DOHH2 (cell line): Measurements from ENCODE around the gene USF1.

ENCODE experiments used
- H3F3A ChIP-seq: fragments of 200-600 bp; sonication (generic), shearing (Covaris generic); 2 replicates; pipeline ENCODE4 v1.6.0; 2016; ENCODE audit warnings: antibody characterized with exemption, mild to moderate bottlenecking; ENCODE audit not compliant: control insufficient read depth, insufficient read depth
- H3K27ac ChIP-seq: fragments of 200-600 bp; sonication (generic); 2 replicates; pipeline ENCODE4 v1.5.1; 2014; ENCODE audit warnings: low read depth, mild to moderate bottlenecking, low read length, moderate library complexity
- H3K27me3 ChIP-seq: fragments of 200-600 bp; sonication (generic); 2 replicates; pipeline ENCODE4 v1.6.1; 2014; ENCODE audit warnings: mild to moderate bottlenecking, low read length, mixed read lengths; ENCODE audit not compliant: control insufficient read depth
- H3K36me3 ChIP-seq: fragments of 200-600 bp; sonication (generic); 2 replicates; pipeline ENCODE4 v1.6.1; 2014; ENCODE audit warnings: mild to moderate bottlenecking, low read length, moderate library complexity, mixed read lengths; ENCODE audit not compliant: control insufficient read depth
- H3K4me1 ChIP-seq: fragments of 200-600 bp; sonication (generic); 2 replicates; pipeline ENCODE4 v1.6.1; 2014; ENCODE audit warnings: mild to moderate bottlenecking, low read length, mixed read lengths; ENCODE audit not compliant: control insufficient read depth
- H3K4me2 ChIP-seq: fragments of 200-600 bp; sonication (generic); 2 replicates; pipeline ENCODE4 v1.6.0; 2014; ENCODE audit warnings: mild to moderate bottlenecking, low read length, moderate library complexity
- H3K4me3 ChIP-seq: fragments of 200-600 bp; sonication (generic); 2 replicates; pipeline ENCODE4 v1.5.1; 2014; ENCODE audit warnings: mild to moderate bottlenecking, low read length, mixed read lengths
- H3K79me2 ChIP-seq: fragments of 200-600 bp; sonication (generic); 2 replicates; pipeline ENCODE4 v1.6.1; 2014; ENCODE audit warnings: mild to moderate bottlenecking, low read length, mixed read lengths; ENCODE audit not compliant: control insufficient read depth
- H3K9me2 ChIP-seq: fragments of 200-600 bp; sonication (generic); replicated peaks from 2 replicates; pipeline ENCODE4 v1.6.1; 2014; ENCODE audit warnings: mild to moderate bottlenecking, low read length, mixed read lengths; ENCODE audit not compliant: control insufficient read depth
- H3K9me3 ChIP-seq: fragments of 200-600 bp; sonication (generic); 2 replicates; pipeline ENCODE4 v1.6.1; 2014; ENCODE audit warnings: antibody characterized with exemption, low read length, mixed read lengths; ENCODE audit not compliant: control insufficient read depth, insufficient read depth
- H4K20me1 ChIP-seq: fragments of 200-600 bp; sonication (generic); 2 replicates; pipeline ENCODE4 v1.6.0; 2014; ENCODE audit warnings: low read depth, mild to moderate bottlenecking, antibody characterized with exemption, low read length, moderate library complexity; ENCODE audit not compliant: control insufficient read depth, insufficient read depth
- EZH2phosphoT487 ChIP-seq: fragments of 200-600 bp; sonication (generic); IDR thresholded peaks from 2 replicates; pipeline ENCODE4 v1.6.1; 2017; ENCODE audit warnings: borderline replicate concordance, mild to moderate bottlenecking, antibody characterized with exemption, low read length, moderate library complexity, mixed read lengths
- TF ChIP-seq, protein P1 (sequence below): fragments of 200-600 bp; sonication (generic); IDR thresholded peaks from one replicate; pipeline ENCODE4 v1.5.1; 2014; ENCODE audit warnings: antibody characterized with exemption, mild to moderate bottlenecking, low read depth, low read length; ENCODE audit not compliant: poor library complexity, severe bottlenecking

The USF1 gene

DNA sequence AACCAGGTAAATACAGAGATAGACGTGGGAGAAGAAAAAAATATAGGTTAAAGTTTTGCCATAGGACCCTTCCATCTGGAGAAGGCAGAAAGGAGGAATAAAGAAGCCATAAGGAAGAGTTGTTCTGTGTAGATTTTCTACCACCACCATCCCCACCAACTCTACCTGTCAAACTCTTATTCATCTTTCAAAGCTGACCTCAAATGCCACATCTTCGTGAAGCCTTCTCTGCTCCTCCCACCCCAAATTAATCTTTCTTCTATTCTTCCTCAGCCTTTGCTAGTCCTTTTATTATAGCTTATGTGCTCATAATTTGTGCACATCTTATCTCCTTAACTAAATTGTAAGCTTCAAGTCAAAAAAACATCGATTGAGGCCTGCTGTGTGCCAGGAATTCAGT, 44.8 kb upstream of the USF1 start:
- Histone ChIP-seq H3K9me2 (no peaks in the 10 kb centered on the region), H3K4me3 (no peak overlapping the region), H3K9me3 (no peaks in the 10 kb centered on the region), H3K36me3 (no peaks in the 10 kb centered on the region), H4K20me1 (no peaks in the 10 kb centered on the region), H3K79me2 (no peaks in the 10 kb centered on the region), H3F3A (no peaks in the 10 kb centered on the region), H3K27ac (no peak overlapping the region), H3K4me2 (no peak overlapping the region), H3K4me1 (no peaks in the 10 kb centered on the region), H3K27me3 (no peaks in the 10 kb centered on the region)
- no peak for TF ChIP-seq EZH2phosphoT487
- TF ChIP-seq, protein P1, sequence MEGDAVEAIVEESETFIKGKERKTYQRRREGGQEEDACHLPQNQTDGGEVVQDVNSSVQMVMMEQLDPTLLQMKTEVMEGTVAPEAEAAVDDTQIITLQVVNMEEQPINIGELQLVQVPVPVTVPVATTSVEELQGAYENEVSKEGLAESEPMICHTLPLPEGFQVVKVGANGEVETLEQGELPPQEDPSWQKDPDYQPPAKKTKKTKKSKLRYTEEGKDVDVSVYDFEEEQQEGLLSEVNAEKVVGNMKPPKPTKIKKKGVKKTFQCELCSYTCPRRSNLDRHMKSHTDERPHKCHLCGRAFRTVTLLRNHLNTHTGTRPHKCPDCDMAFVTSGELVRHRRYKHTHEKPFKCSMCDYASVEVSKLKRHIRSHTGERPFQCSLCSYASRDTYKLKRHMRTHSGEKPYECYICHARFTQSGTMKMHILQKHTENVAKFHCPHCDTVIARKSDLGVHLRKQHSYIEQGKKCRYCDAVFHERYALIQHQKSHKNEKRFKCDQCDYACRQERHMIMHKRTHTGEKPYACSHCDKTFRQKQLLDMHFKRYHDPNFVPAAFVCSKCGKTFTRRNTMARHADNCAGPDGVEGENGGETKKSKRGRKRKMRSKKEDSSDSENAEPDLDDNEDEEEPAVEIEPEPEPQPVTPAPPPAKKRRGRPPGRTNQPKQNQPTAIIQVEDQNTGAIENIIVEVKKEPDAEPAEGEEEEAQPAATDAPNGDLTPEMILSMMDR = no peak

GRCh38 chr1:161089938-161090337, 44.2 kb upstream of the USF1 start:
- Histone ChIP-seq H3K79me2 (no peaks in the 10 kb centered on the region), H3K4me2 (no peak overlapping the region), H3K4me3 (no peak overlapping the region), H4K20me1 (no peaks in the 10 kb centered on the region), H3K4me1 (no peaks in the 10 kb centered on the region), H3K27me3 (no peaks in the 10 kb centered on the region), H3K27ac (no peak overlapping the region), H3F3A (no peaks in the 10 kb centered on the region), H3K36me3 (no peaks in the 10 kb centered on the region), H3K9me3 (no peaks in the 10 kb centered on the region), H3K9me2 (no peaks in the 10 kb centered on the region)
- TF ChIP-seq, protein P1 = no peak
- TF ChIP-seq EZH2phosphoT487 = no peak

GRCh38 chr1:161089251-161089924, 43.6 kb upstream of the USF1 start, which contains the start of gene NECTIN4:
Gene NECTIN4 (minus strand): TSS chr1:161089558. CDS start chr1:161089296, 262 bp downstream.
- Histone ChIP-seq H3K4me1 (no peaks in the 10 kb centered on the region), H3K27me3 (no peaks in the 10 kb centered on the region), H3K4me2 (no peak within 1 kb of the TSS), H3K36me3 (no peaks in the 10 kb centered on the region), H3K4me3 (no peak within 1 kb of the TSS), H3K79me2 (no peaks in the 10 kb centered on the region), H3K9me2 (no peaks in the 10 kb centered on the region), H3F3A (no peaks in the 10 kb centered on the region), H4K20me1 (no peaks in the 10 kb centered on the region), H3K27ac (no peak within 1 kb of the TSS), H3K9me3 (no peaks in the 10 kb centered on the region)
- TF ChIP-seq EZH2phosphoT487 = no peak
- TF ChIP-seq, protein P1 = no peak
